ENCODE results near the gene BABAM2.

- TF ChIP-seq POLR2AphosphoS5 (IDR thresholded peaks at IDR 0.05) = no peak
- TF ChIP-seq, protein P1, sequence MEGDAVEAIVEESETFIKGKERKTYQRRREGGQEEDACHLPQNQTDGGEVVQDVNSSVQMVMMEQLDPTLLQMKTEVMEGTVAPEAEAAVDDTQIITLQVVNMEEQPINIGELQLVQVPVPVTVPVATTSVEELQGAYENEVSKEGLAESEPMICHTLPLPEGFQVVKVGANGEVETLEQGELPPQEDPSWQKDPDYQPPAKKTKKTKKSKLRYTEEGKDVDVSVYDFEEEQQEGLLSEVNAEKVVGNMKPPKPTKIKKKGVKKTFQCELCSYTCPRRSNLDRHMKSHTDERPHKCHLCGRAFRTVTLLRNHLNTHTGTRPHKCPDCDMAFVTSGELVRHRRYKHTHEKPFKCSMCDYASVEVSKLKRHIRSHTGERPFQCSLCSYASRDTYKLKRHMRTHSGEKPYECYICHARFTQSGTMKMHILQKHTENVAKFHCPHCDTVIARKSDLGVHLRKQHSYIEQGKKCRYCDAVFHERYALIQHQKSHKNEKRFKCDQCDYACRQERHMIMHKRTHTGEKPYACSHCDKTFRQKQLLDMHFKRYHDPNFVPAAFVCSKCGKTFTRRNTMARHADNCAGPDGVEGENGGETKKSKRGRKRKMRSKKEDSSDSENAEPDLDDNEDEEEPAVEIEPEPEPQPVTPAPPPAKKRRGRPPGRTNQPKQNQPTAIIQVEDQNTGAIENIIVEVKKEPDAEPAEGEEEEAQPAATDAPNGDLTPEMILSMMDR (IDR thresholded peaks at IDR 0.05) = no peak
Measured at GRCh38 chr2:27842894-27843293, 47.6 kb upstream of the BABAM2 start.

Measured in esophagus muscularis mucosa (tissue), 3 donors.